GM19395 (cell line): Measurements from ENCODE around the gene EPB42.

Experiments
- ATAC-seq: cut with Tn5 transposase; IDR thresholded peaks from one replicate; pipeline ENCODE4 v1.9.1; 2021; ENCODE audit warnings: mild to moderate bottlenecking, moderate library complexity; ENCODE audit not compliant: unreplicated experiment

EPB42 gene

DNA sequence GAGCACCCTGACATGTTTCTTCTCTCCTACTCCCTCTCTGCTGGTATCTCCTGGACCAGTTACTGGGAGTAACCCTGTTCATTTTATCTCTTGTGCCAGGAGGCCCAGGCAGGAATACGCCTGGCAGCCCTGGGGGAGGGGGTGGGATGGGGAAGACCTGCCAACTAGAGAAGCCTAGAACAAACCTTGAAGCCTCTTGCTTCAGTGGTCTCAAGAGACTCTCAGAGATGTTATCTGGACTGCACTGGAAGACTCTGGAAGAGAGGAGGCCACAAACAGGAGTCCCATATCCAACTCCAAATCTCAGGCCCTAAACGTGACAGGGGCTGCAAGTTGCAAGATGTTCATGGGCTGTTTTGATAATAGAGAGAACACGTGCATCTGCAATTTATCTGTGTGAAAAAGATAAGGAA lies at the start of gene EPB42:
TSS of gene EPB42 (minus strand) at position 28 of the 413 bp plus-strand sequence. CDS start 193 bp downstream, outside the sequence.
- ATAC-seq: no peak

DNA sequence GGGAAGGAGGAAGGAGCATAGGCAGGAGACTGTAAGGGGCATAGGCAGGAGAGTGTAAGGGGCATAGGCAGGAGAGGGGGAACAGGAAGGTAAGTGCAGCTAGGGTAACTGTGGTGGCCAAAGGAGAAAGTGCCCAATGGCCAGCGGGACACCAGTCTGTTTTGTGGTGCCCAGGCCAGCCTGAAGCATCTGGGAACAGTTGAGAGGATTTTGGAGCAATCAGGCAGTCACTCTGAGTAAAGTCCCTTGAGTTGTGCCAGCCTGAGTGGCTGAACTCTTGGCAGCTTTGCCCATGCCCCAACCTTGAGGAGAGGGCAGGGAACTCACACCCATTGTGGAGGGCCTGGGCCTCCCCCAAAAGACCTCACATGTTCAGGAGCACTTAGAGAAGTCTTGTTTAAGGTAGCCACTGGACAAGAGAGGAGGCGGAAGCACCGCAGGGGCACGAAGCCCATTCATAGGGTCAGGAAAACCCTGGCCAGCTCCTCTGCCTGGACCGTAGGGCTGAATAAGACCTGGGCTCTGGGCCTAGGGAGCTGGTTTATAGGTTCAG lies 49.4 kb upstream of the EPB42 start:
- ATAC-seq: no peak

DNA sequence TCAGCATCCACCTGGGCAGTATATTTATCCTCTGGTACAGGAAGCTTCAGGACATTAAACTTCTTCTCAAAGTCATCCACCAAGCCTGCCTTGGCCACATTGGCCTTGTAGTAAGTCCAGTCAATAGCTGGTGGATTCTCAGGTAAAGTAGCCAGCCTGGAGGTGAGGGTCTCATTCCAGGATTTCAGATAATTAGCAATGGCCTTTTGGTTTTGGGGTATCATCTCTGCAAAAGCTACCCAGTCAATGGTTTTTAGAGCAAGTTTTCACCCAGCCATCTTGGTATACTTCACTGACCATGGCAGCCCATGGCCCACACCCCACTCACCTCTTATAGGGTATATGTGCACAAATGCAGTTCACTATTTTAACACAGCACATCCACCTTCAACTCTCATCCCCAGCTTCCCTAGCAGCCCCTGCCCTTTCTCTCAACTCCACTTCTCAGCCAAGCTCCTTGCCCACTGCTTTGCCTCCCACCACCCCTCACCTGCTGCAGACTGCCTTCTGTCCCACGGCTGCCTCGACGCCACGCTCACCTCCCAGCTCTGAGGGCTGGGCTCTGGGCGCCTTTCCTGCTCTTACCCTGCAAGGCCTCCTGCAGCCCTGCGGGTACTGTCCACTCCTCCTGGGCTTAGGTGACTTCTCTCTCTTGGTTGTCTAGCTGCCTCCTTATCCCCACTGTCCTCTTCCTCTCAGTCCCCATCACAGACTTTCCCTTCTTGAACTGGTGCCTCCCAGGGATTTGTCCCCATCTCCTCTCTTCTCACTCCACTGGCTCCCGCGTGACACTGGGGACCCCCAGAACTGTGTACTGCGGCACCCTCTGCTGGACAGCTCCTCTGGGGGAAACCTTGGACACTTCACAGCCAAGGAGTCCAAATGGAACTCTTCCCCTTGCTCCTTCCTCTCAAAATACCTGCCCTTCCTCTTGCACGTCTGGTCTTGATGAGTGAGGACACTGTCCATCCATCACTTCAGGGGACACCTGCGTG lies 47.6 kb upstream of the EPB42 start:
- ATAC-seq: no peak

DNA sequence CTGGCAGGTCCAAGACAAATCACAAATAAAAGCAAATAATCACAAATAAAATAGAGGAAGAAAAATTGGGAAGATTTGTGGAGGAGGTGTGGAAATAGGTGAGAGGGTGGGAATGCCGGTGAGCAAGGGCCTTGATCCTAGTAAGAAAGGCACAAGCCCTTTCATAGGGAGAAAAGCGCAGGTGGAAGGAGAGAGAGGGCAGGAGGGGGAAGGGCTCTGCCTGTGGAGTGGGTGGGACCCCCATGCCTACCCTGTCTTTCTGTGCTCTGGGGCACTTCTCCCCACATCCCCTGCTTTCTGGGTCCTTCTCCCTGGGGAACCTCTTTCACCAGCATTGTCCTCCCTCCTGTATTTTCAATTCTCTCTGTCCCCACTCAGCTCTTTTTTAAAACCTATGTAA lies 46.6 kb upstream of the EPB42 start:
- no peak for ATAC-seq

DNA sequence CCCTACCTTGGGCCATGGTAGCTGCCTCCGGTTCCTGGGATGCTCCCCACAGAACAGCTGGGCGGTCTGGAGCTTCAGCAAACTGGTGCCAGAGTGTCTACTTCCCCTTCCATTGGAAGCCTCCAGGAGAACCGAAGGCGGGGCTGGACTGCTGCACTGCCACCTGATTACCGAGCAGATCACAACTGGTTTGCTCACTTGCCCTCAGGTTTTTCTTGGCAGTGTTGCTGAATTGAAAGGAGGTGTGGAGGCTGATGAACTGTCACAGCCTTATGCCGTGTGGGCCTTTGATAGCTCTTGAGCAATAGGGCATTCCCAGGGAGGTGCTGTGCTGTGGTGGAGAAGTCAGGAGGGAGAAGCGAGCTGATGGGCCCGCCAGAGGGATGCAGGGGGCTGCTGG lies 46.0 kb upstream of the EPB42 start, which contains the start of gene TGM5:
TSS of gene TGM5 (minus strand) at position 95 of the 400 bp plus-strand sequence. CDS start at position 16, 79 bp downstream.
- no peak for ATAC-seq

DNA sequence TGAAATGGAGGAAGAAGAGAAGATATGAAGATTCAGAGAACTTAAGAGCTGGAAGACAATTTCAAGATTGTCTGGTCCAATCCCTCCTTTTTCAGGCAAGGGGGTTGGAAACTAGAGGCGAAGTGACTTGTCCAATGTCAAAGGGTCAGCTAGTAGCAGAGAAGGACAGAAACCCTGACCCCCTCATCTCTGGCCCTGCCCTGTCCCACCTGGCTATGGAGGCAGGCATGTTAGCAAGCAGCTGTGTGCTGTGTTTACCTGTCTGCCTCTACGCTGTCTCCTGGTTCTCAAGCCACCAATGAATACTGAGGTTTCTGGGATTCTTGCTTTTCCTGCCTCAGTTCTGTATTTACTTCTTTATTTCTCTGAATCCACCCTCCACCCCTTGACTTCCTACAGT lies 45.6 kb upstream of the EPB42 start:
- ATAC-seq: no peak

DNA sequence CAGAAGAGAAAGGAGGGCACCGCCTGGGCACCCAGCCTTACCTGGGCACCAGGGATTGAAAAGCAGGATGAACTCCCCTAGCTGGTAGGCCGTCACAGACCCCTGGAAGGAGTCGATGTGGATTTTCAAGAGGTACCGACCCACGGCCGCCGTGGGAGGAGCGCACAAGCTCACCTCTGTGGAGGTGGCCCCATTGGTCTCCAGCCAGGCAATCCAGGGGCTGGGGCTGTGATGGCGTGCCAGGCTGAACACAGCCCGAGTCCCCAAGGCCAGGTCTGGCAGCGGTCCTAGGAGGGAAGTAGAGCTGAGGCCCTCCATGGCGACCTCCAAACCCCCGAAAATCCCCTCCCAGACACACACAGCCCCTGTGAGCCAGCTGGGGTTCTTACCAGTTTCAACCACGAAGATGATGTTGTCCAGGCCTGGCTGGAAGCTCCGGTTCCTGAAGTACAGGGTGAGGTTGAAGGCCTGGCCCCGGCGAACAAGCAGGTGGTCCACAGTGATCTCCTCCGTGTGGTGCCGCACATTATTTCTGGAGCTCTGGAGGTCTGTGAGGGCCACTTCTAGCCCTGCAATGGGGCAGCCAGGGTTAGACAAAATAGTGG lies 39.3 kb upstream of the EPB42 start:
- ATAC-seq: no peak

DNA sequence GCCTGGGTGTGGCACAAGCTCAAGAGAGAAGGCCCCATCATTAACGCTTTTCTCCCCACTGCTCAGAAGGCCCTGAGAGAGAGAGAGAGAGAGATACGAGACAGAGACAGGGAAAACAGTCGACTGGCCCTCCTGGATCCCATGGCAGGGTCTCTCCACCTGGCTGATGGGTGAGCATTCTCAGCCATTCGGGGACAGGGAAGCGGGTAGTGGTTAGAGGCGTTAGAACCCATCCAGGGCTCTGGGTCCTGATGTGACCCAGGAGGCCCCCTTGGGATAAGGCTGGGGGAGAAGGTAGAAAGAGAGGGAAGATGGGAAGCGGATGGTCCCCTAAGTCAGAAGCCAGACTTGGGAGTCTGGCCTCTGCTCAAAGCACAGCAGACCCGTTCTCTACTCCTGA lies 38.0 kb upstream of the EPB42 start:
- no peak for ATAC-seq

DNA sequence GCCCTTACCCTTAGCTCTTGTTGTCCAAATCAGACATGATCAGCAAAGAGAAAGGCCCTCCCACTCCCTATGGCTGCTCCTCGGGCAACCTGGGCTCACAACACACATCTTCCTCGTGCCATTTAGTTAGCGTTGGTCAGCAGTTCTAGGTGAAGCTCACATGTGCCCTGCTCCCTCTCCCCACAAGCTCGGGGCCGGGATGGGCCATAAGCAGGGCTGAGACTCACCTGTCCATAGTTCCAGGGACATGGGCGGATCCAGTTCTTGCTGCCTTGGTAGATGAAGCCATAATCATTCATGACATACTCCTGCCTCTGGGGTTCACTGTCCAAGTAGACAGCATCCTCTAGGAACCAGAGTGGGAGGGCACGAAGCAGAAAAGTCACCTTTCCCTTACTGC lies 35.5 kb upstream of the EPB42 start:
- ATAC-seq: no peak

DNA sequence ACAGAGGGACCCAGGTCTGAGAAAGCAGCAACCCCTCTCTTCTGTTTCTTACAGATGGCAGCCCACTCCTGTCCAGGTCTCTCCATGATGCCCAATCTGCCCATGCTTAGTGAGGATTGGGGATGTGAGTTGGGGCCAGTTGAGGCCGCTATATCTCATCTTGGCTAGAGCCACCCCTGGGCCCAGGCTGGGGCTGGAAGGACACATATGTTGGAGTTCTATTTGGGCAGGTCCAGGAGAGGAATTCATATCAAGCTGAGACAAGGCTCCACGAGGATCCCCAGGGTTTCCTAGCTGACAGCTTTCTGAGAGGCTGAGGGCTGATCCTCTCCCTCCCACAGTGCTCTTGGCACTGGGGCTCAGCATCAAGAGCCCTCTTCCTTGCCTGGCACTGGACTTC lies 34.6 kb upstream of the EPB42 start:
- no peak for ATAC-seq

DNA sequence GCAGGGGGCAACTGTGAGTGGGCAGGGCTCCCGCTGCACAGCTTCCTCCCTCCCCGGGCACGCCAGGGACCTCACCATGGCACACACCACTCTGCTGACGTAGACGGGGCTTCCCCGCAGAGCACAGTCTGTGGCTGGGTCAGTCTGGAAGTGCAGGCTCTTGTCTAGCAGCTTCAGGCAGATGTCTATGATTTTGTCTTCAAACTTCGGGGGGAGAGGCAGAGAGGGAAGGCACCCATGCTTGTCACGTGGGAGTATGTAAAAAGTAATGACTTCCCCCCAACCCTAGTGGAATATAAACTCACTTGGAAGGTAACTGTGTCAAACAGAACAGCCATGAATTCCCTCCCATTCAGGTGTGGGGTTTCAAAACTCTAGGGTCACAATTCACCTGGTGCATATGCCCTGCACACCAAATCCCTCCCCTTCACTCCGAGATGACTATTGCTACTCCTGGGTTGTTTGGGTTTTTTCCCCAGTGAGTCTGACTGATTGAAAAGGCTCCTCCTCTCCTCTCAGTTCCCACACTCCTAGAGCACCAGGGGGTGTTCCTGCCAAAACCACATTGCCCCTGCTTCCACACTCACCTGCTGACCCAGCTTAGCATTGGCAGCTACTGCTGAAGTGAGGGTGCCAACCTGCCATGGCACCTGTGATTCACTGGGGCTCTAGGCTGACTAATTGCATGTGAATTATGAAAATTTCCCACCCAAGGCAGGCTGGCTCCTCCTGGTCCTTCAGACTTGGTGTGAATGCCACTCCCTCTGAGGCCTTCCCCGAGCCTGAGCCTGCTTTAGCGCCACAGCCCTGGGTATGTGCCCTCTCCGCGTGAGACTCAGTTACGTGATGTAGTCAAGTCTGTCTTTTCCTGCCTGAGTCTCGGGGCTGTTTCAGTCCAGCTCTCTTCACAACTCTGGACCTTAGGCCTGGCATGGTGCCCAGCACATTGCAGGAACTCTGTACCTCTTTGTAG lies 32.9 kb upstream of the EPB42 start:
- ATAC-seq: peak; percentile 34

DNA sequence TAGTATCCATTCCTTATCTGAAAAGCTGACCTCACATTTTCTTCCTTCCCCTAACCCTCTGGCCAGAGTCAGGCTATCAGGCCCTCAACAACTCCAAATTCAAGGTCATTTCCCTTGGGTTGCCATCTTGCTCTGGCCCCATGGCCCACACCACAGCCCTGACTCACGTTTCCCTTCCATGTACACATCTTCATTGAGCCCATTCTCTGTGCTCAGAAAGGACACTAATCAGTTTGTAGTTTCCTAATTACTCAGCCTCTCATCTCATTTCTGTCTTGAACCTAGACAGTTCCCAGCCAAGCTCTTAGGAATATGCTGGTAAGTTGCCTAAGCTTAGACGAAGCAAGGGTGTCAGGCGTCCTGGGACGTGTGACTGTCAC lies 31.0 kb upstream of the EPB42 start:
- ATAC-seq: no peak

DNA sequence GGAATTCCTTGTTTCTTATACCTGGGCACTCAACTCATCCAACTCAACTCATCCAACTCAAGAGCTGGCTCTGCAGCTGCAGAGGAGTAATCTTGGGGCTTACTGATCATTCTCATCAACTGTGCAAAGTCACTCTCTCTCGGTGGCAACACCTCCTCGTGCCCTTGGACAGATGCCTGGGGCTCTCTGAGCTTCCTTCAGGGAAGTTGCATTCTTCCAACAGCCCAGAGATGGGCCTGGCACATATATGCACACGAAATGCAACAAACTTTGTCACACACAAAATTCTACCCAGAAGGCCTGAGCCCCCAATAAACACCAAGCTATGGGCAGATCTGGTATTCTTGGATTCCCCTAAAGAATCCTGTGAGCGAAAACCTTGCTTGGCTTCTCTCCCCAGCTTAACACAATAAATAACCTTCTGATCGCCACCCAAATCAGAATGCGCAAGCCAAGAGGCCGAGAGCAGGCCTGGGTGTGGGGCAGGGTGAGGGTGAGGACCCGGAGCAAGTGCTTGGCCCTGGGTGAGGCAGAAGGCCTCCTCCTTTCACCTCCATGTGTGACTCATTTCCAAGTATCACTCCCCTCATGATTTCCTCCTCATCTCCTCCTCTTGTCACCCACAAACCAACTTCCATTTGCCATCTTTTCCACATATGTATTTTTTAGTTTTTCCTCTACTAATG lies 30.5 kb upstream of the EPB42 start:
- ATAC-seq: no peak

DNA sequence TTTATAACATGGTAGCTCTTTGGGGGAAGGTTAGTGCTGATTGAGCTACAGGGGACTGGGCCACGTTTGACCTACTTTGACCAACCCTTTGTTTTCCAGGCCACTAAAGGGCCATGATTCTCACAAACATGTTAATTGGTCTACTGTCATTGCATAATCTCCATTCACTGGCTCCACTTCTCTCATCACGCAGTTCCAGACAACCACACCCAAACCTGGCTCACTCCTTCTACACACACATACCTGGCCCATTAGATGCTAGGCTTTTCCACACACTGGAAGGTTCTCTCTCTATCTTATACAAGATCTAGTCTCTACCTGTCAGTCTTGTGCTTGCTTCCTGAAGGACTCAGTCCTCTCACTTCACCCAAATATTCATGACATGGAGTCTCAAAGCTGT lies 30.0 kb upstream of the EPB42 start:
- ATAC-seq: no peak

DNA sequence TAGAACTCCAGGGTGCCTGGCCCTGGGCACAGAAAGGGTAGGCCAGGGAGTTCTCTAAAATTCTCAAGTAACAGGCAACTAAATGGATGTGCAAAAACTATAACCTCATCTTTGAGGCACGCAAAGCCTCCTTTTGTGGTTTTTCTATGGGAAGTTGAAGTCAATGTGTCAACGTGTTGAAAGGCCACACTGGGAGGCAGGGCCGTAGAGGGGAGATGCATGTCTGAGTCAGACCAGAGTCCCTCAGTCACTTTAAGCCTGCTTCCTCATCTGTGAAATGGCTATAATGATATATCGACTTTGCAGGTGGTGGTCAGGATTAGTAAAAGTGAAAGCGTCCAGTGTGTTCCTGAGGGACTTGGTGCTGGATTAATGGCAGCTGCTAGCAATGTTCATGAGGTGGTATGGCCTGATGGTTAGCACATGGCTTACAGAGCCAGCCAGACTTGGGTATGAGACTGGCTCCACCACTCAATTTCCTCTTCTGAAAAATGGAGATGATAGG lies 28.9 kb upstream of the EPB42 start:
- peak; percentile 64 for ATAC-seq

DNA sequence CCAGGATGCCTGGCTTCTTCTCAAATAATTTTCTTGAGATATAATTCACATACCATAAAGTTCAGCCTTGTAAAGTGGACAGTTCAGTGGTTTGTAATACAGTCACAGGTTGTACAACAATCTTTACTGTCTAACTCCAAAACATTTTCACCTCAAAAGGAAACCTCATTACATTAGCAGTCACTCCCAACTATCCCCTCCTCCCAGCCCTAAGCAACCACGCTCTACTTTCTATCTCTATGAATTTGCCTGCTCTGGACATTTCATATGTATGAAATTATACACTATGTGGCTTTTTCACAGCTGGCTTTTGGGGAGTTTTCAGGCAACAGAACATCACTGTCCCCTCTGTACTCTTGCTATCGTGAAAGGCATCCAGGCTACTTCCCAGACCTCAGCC lies 28.4 kb upstream of the EPB42 start:
- ATAC-seq: peak; percentile 19

DNA sequence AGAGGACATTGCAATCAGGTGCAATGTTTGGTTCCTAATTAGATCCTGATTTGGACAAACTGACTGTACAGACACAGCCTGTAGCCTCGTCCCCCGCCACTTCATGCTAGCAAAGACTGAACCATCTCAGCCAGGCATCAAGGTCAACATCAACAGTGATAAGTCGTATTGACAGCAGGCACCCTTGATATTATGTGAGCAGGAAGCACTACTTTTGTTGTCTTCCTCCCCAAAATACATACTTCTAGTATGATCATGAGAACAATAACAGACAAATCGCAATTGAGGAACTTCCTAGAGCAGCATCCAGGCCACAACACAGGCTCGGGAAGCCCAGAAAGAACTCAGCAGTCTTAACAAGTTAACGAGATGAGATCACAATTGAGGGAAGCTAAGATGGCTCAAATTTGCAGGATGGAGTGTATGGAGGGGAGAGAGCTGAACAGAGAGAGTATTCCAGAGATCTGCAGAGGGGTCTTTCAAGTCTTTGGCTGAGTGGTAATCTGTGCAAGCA lies 25.5 kb upstream of the EPB42 start:
- ATAC-seq: no peak

DNA sequence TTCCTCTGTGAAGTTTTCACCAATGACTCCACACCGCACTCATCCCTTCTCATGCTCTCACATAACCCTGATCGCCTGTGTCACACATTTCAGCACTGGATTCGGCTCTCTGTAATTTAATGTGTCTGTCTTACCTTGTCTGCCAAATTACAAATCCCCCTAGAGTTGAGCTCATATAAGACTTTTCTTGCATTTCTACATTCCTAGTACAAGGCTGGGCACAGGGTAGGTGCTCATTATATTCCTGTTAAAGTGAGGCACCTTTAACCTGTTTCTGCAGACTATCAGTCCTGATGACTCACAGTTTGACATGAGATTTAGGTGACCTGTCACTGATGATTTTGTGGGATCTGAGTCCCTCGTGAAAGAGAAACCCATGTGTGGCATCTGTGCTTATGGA lies 23.3 kb upstream of the EPB42 start:
- no peak for ATAC-seq

DNA sequence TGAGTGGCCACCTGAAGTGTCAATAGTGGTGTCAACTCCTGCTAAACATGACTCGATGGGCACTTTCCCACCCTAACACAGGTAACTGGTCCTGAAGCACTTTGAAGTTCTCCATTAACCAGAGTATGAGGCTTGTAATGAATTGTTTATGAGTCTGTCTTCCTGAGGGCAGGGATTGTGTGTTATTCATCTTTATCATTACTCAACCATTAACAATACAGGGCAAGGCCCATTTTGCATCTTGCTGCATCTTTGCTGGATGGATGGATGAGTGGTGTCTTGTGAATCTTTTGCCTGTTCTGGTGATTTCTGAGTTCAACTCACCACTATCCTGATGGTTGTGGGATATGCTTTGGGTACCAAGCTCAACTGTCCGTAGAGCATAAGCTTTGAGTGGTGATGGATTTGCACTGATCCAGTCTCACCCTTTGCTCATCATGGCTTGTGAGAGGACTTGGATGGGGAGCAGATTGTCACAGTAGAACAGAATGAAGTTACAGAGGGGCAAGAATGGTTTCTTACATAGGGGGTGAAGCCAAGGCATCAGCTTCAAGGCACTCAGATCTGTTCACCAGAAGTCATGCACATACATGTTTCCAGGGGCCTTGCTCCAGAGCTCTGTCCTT lies 22.3 kb upstream of the EPB42 start:
- no peak for ATAC-seq
